ENCODE data around the gene CTNNA1. TPM values are rescaled to one million over a fixed set of nuclear protein-coding genes. Genes with fewer than 3 reads are reported as not detected.

CTNNA1 gene
- total RNA-seq, 3 donors from 2014 or later (not counting 1 experiment from before 2014, with no cell fraction given): 34.4 to 53.0 (median 49.8) TPM

GRCh38 chr5:138974227-138975063 is 221.2 kb downstream of the CTNNA1 start:
- Mint-ChIP-seq H3K27ac (no peak overlapping the region), H3K36me3 (no peaks in the 10 kb centered on the region)
- intact Hi-C loops (cut with micrococcal nuclease): no loop called here

GRCh38 chr5:138975098-138975847 is 222.0 kb downstream of the CTNNA1 start:
- H3K4me3 ChIP-seq (ENCODE audit: low read length): no peak overlapping the region
- H3K9me3 Mint-ChIP-seq: no peaks in the 10 kb centered on the region
- ATAC-seq (no peak), DNase-seq (no peak)
- no peaks in the 10 kb centered on the region for H3K36me3 Mint-ChIP-seq
- H3K27me3 ChIP-seq (ENCODE audit: control insufficient read depth, insufficient read depth, low read length): no peaks in the 10 kb centered on the region
- WGBS (ENCODE audit: insufficient coverage): 74% methylated on average over 10 of the region's 10 CpGs
- no peak overlapping the region for H3K27ac Mint-ChIP-seq
- intact Hi-C loops (cut with micrococcal nuclease): no loop called here
- peaks cover 10% of the 10 kb centered on the region for H3K4me1 ChIP-seq (ENCODE audit: control insufficient read depth, insufficient read depth, low read length)
- H3K4me3 Mint-ChIP-seq: no peak overlapping the region
- TF ChIP-seq CTCF (IDR thresholded peaks at IDR 0.05): no peak
- H3K9me3 ChIP-seq (ENCODE audit: control insufficient read depth, insufficient read depth, low read length): no peaks in the 10 kb centered on the region
- H3K4me1 Mint-ChIP-seq: peaks cover 11 to 22% of the 10 kb centered on the region in 2 donors
- H3K27me3 Mint-ChIP-seq (ENCODE audit: low read depth in 2 of 2): no peaks in the 10 kb centered on the region
- no peaks in the 10 kb centered on the region for H3K36me3 ChIP-seq (ENCODE audit: control insufficient read depth, insufficient read depth, low read length)
- H3K27ac ChIP-seq (ENCODE audit: low read length): no peak overlapping the region

More at GRCh38 chr5:138974227-138975063, 221.2 kb downstream of the CTNNA1 start:
- Mint-ChIP-seq H3K4me3 (no peak overlapping the region), H3K27me3 (ENCODE audit: low read depth in 2 of 2) (no peaks in the 10 kb centered on the region), H3K4me1 (peaks cover 2 to 14% of the 10 kb centered on the region in 2 donors), H3K9me3 (no peaks in the 10 kb centered on the region)
- TF ChIP-seq CTCF (IDR thresholded peaks at IDR 0.05): no peak
- Histone ChIP-seq H3K9me3 (ENCODE audit: control insufficient read depth, insufficient read depth, low read length) (no peaks in the 10 kb centered on the region), H3K27ac (ENCODE audit: low read length) (no peak overlapping the region), H3K27me3 (ENCODE audit: control insufficient read depth, insufficient read depth, low read length) (no peaks in the 10 kb centered on the region), H3K4me3 (ENCODE audit: low read length) (no peak overlapping the region), H3K4me1 (ENCODE audit: control insufficient read depth, insufficient read depth, low read length) (peaks cover 2% of the 10 kb centered on the region), H3K36me3 (ENCODE audit: control insufficient read depth, insufficient read depth, low read length) (no peaks in the 10 kb centered on the region)
- DNase-seq (no peak), ATAC-seq (no peak)
- 93% methylated on average over 5 of the region's 8 CpGs for WGBS (ENCODE audit: insufficient coverage)

- Histone ChIP-seq H3K4me1 (ENCODE audit: control insufficient read depth, insufficient read depth, low read length) (peaks cover 23% of the 10 kb centered on the region), H3K27me3 (ENCODE audit: control insufficient read depth, insufficient read depth, low read length) (no peaks in the 10 kb centered on the region), H3K36me3 (ENCODE audit: control insufficient read depth, insufficient read depth, low read length) (no peaks in the 10 kb centered on the region), H3K9me3 (ENCODE audit: control insufficient read depth, insufficient read depth, low read length) (no peaks in the 10 kb centered on the region), H3K27ac (ENCODE audit: low read length) (no peak overlapping the region), H3K4me3 (ENCODE audit: low read length) (no peak overlapping the region)
- H3K4me3 Mint-ChIP-seq: no peak overlapping the region
- DNase-seq (no peak), ATAC-seq (no peak)
- no peak for TF ChIP-seq CTCF (IDR thresholded peaks at IDR 0.05)
- WGBS (ENCODE audit: insufficient coverage): 100% methylated on average over 1 of the region's 1 CpG
- H3K4me1 Mint-ChIP-seq: peaks cover 32 to 40% of the 10 kb centered on the region in 2 donors
- H3K27me3 Mint-ChIP-seq (ENCODE audit: low read depth in 2 of 2): no peaks in the 10 kb centered on the region
- no peaks in the 10 kb centered on the region for H3K36me3 Mint-ChIP-seq
- H3K9me3 Mint-ChIP-seq: no peaks in the 10 kb centered on the region
- peak overlapping the region in 1 of 2 donors; percentile 66 for H3K27ac Mint-ChIP-seq
- intact Hi-C loops (cut with micrococcal nuclease): no loop called here
Observed at GRCh38 chr5:138978080-138978479, 224.9 kb downstream of the CTNNA1 start.

Measured in natural killer cell (primary cell).